Measurements from ENCODE around the gene SLC23A1. TPM values are rescaled to one million over a fixed set of nuclear protein-coding genes. Genes with fewer than 3 reads are reported as not detected.
"Not testable (repeated sequence)": the region's sequence is repeated elsewhere in the genome, so short reads cannot be mapped to it uniquely, and the experiment has no call there.

The SLC23A1 gene
- total RNA-seq, 2 donors from 2014 or later = 0.35 to 0.93 TPM

DNA sequence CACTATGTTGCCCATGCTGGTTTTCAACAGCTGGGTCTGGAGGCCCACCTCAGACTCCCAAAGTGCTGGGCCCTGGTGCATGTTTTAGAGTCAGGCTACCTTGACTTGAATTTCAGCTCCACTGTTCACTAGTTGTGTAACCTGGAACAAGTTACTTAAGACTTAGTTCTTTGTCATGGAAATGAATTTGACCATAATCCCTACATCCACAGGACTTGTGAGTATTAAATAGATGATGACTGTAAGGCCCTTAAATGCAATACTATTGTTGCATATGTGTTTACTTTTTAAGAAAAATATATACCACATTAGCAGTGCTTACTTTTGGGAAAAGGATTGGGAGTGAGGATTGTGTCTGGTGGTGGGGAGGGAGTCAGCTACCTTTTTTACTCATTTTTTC is 25.0 kb downstream of the SLC23A1 start:
- H3K4me1 ChIP-seq (ENCODE audit: control insufficient read depth, insufficient read depth, low read length) = no peaks in the 10 kb centered on the region
- H3K36me3 ChIP-seq (ENCODE audit: control insufficient read depth, insufficient read depth, low read length) = peaks cover 35% of the 10 kb centered on the region
- H3K9ac ChIP-seq (ENCODE audit: extremely low read depth, low read length, poor library complexity, severe bottlenecking) = no peak overlapping the region
- Mint-ChIP-seq H3K4me1 (no peaks in the 10 kb centered on the region), H3K27ac (no peak overlapping the region), H3K4me3 (no peak overlapping the region), H3K36me3 (ENCODE audit: low read depth) (peaks cover 46% of the 10 kb centered on the region), H3K9me3 (no peaks in the 10 kb centered on the region), H3K27me3 (ENCODE audit: insufficient read depth) (no peaks in the 10 kb centered on the region)
- no peak overlapping the region for H3K4me3 ChIP-seq (ENCODE audit: low read length)
- TF ChIP-seq, protein P1, sequence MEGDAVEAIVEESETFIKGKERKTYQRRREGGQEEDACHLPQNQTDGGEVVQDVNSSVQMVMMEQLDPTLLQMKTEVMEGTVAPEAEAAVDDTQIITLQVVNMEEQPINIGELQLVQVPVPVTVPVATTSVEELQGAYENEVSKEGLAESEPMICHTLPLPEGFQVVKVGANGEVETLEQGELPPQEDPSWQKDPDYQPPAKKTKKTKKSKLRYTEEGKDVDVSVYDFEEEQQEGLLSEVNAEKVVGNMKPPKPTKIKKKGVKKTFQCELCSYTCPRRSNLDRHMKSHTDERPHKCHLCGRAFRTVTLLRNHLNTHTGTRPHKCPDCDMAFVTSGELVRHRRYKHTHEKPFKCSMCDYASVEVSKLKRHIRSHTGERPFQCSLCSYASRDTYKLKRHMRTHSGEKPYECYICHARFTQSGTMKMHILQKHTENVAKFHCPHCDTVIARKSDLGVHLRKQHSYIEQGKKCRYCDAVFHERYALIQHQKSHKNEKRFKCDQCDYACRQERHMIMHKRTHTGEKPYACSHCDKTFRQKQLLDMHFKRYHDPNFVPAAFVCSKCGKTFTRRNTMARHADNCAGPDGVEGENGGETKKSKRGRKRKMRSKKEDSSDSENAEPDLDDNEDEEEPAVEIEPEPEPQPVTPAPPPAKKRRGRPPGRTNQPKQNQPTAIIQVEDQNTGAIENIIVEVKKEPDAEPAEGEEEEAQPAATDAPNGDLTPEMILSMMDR (conservative IDR thresholded peaks at IDR 0.05) = no peak
- H3K9me3 ChIP-seq (ENCODE audit: control insufficient read depth, low read length) = peaks cover 15% of the 10 kb centered on the region
- no peaks in the 10 kb centered on the region for H3K27me3 ChIP-seq (ENCODE audit: control insufficient read depth, insufficient read depth, low read length, poor library complexity, severe bottlenecking)
- no peak for DNase-seq
- no peak overlapping the region for H3K27ac ChIP-seq (ENCODE audit: low read depth, low read length)

DNA sequence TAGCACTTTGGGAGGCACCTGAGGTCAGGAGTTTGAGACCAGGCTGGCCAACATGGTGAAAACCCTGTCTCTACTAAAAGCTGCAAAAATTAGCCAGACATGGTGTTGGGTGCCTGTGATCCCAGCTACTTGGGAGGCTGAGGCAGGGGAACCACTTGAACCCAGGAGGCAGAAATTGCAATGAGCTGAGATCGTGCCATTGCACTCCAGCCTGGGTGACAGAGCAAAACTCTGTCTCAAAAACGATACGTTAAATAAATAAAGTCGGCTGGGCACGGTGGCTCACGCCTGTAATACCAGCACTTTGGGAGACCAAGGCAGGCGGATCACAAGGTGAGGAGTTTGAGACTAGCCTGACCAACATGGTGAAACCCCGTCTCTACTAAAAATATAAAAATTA is 27.2 kb downstream of the SLC23A1 start:
- H3K4me3 Mint-ChIP-seq; H3K27ac Mint-ChIP-seq; H3K4me1 Mint-ChIP-seq; H3K27ac ChIP-seq (ENCODE audit: low read depth, low read length); DNase-seq; H3K9me3 Mint-ChIP-seq; H3K4me1 ChIP-seq (ENCODE audit: control insufficient read depth, insufficient read depth, low read length); H3K4me3 ChIP-seq (ENCODE audit: low read length); H3K27me3 ChIP-seq (ENCODE audit: control insufficient read depth, insufficient read depth, low read length, poor library complexity, severe bottlenecking); H3K27me3 Mint-ChIP-seq (ENCODE audit: insufficient read depth); H3K9ac ChIP-seq (ENCODE audit: extremely low read depth, low read length, poor library complexity, severe bottlenecking): not testable (repeated sequence)
- 97 to 98% methylated on average over 7 to 8 of the region's 8 CpGs for WGBS, 2 experiments (ENCODE audit: insufficient coverage in 1 of 2, insufficient read length in 1 of 2)
- H3K36me3 Mint-ChIP-seq (ENCODE audit: low read depth) = peaks cover 43% of the 10 kb centered on the region
- Histone ChIP-seq H3K9me3 (ENCODE audit: control insufficient read depth, low read length) (peaks cover 16% of the 10 kb centered on the region), H3K36me3 (ENCODE audit: control insufficient read depth, insufficient read depth, low read length) (peaks cover 48% of the 10 kb centered on the region)

DNA sequence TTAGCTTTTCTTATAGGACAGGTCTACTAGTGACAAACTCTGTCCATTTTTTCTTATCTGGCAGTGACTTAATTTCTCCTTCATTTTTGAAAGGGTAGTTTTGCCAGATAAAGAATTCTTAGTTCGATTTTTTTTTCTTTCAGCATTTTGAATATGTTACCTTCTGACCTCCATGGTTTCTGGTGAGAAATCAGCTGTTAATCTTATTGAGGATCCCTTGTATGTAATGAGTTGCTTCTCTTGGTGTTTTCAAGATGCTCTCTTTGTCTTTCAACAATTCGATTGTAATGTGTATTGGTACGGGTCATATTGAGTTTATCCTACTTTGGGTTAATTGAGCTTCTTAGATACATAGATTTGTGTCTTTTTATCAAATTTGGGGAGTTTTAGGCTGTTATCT is 28.9 kb downstream of the SLC23A1 start:
- no peak overlapping the region for H3K4me3 ChIP-seq (ENCODE audit: low read length)
- 92 to 100% methylated on average over 2 to 3 of the region's 3 CpGs for WGBS, 2 experiments (ENCODE audit: insufficient coverage in 1 of 2, insufficient read length in 1 of 2)
- Mint-ChIP-seq H3K4me3 (no peak overlapping the region), H3K4me1 (no peaks in the 10 kb centered on the region), H3K9me3 (peaks cover 2% of the 10 kb centered on the region), H3K27me3 (ENCODE audit: insufficient read depth) (no peaks in the 10 kb centered on the region), H3K27ac (no peak overlapping the region), H3K36me3 (ENCODE audit: low read depth) (peaks cover 37% of the 10 kb centered on the region)
- no peak for DNase-seq
- H3K27me3 ChIP-seq (ENCODE audit: control insufficient read depth, insufficient read depth, low read length, poor library complexity, severe bottlenecking) = no peaks in the 10 kb centered on the region
- H3K9me3 ChIP-seq (ENCODE audit: control insufficient read depth, low read length) = peaks cover 16% of the 10 kb centered on the region
- H3K27ac ChIP-seq (ENCODE audit: low read depth, low read length) = no peak overlapping the region
- TF ChIP-seq, protein P1 (conservative IDR thresholded peaks at IDR 0.05) = no peak
- H3K36me3 ChIP-seq (ENCODE audit: control insufficient read depth, insufficient read depth, low read length) = peaks cover 53% of the 10 kb centered on the region
- no peak overlapping the region for H3K9ac ChIP-seq (ENCODE audit: extremely low read depth, low read length, poor library complexity, severe bottlenecking)
- H3K4me1 ChIP-seq (ENCODE audit: control insufficient read depth, insufficient read depth, low read length) = no peaks in the 10 kb centered on the region

DNA sequence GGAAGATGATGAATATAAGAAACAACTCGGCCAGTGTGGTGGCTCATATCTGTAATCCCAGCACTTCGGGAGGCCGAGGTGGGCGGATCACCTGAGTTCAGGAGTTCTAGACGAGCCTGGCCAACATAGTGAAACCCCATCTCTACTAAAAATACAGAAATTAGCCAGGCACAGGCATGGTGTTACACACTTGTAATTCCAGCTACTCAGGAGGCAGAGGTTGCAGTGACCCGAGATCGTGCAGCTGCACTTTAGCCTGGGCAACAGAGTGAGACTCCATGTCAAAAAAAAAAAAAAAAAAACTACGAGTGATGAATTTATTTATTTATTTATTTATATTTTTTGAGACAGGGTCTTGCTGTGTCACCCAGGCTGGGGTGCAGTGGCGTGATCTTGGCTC is 35.2 kb downstream of the SLC23A1 start:
- not testable (repeated sequence) for H3K9me3 Mint-ChIP-seq; H3K9ac ChIP-seq (ENCODE audit: extremely low read depth, low read length, poor library complexity, severe bottlenecking); H3K4me3 ChIP-seq (ENCODE audit: low read length); H3K4me1 ChIP-seq (ENCODE audit: control insufficient read depth, insufficient read depth, low read length); H3K27ac ChIP-seq (ENCODE audit: low read depth, low read length); H3K4me1 Mint-ChIP-seq; H3K4me3 Mint-ChIP-seq; H3K9me3 ChIP-seq (ENCODE audit: control insufficient read depth, low read length); H3K27me3 Mint-ChIP-seq (ENCODE audit: insufficient read depth); H3K27me3 ChIP-seq (ENCODE audit: control insufficient read depth, insufficient read depth, low read length, poor library complexity, severe bottlenecking); H3K27ac Mint-ChIP-seq
- WGBS, 2 experiments (ENCODE audit: insufficient coverage in 1 of 2, insufficient read length in 1 of 2) = 94 to 96% methylated on average over 4 to 8 of the region's 9 CpGs
- peak; percentile 22 for DNase-seq
- H3K36me3 ChIP-seq (ENCODE audit: control insufficient read depth, insufficient read depth, low read length) = peaks cover 58% of the 10 kb centered on the region
- H3K36me3 Mint-ChIP-seq (ENCODE audit: low read depth) = peaks cover 42% of the 10 kb centered on the region

DNA sequence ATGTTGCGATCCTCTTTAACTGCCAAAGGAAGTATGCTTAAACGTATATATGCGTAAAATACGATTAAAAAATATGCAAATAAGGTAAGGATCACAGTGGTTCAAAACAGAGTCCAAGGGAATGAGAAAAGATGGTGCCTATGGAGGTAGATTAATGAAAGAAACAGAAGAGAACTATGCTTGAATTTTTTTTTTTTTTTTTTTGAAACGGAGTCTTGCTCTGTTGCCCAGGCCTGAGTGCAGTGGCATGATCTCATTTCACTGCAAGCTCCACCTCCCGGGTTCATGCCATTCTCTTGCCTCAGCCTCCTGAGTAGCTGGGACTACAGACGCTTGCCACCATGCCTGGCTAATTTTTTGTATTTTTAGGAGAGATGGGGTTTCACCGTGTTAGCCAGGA is 37.7 kb downstream of the SLC23A1 start:
- H3K4me3 Mint-ChIP-seq = not testable (repeated sequence)

More for the DNA sequence above, 37.7 kb downstream of the SLC23A1 start:
- H3K27ac Mint-ChIP-seq; H3K9ac ChIP-seq (ENCODE audit: extremely low read depth, low read length, poor library complexity, severe bottlenecking); H3K27ac ChIP-seq (ENCODE audit: low read depth, low read length); H3K9me3 ChIP-seq (ENCODE audit: control insufficient read depth, low read length); H3K4me1 ChIP-seq (ENCODE audit: control insufficient read depth, insufficient read depth, low read length); H3K9me3 Mint-ChIP-seq; H3K27me3 ChIP-seq (ENCODE audit: control insufficient read depth, insufficient read depth, low read length, poor library complexity, severe bottlenecking); H3K27me3 Mint-ChIP-seq (ENCODE audit: insufficient read depth); H3K4me3 ChIP-seq (ENCODE audit: low read length); DNase-seq: not testable (repeated sequence)
- Mint-ChIP-seq H3K4me1 (peaks cover 15% of the 10 kb centered on the region), H3K36me3 (ENCODE audit: low read depth) (peaks cover 40% of the 10 kb centered on the region)
- peaks cover 44% of the 10 kb centered on the region for H3K36me3 ChIP-seq (ENCODE audit: control insufficient read depth, insufficient read depth, low read length)
- 98% methylated on average over 6 to 8 of the region's 8 CpGs for WGBS, 2 experiments (ENCODE audit: insufficient coverage in 1 of 2, insufficient read length in 1 of 2)

Data from endodermal cell (in vitro differentiated cells).